HEK293T (cell line): ENCODE measurements around the gene SFRP5.

Experiments
- BHLHE40 ChIP-seq: fragments of 450-650 bp; IDR thresholded peaks from 2 replicates; pipeline ENCODE4 v1.6.1; 2016; ENCODE audit warnings: mild to moderate bottlenecking, moderate library complexity, borderline replicate concordance
- CTBP1 ChIP-seq: fragments of 450-650 bp; IDR thresholded peaks from 2 replicates; pipeline ENCODE4 v1.6.1; 2016; ENCODE audit warnings: borderline replicate concordance
- ELF4 ChIP-seq: fragments of 450-650 bp; IDR thresholded peaks from 2 replicates; pipeline ENCODE4 v1.6.1; 2017; ENCODE audit warnings: antibody characterized with exemption
- FOXA1 ChIP-seq: fragments of 450-650 bp; IDR thresholded peaks from 2 replicates; pipeline ENCODE4 v1.6.1; 2016; ENCODE audit warnings: mild to moderate bottlenecking
- FOXK2 ChIP-seq: fragments of 450-650 bp; IDR thresholded peaks from 2 replicates; pipeline ENCODE4 v1.6.1; 2016; ENCODE audit warnings: mild to moderate bottlenecking
- HDGF ChIP-seq: fragments of 450-650 bp; IDR thresholded peaks from 2 replicates; pipeline ENCODE4 v1.6.1; 2017; ENCODE audit warnings: antibody characterized with exemption, borderline replicate concordance
- L3MBTL2 ChIP-seq: fragments of 450-650 bp; conservative IDR thresholded peaks from 2 replicates; pipeline ENCODE4 v1.6.1; 2016; ENCODE audit warnings: mild to moderate bottlenecking
- NFRKB ChIP-seq: fragments of 450-650 bp; IDR thresholded peaks from 2 replicates; pipeline ENCODE4 v1.6.1; 2016; ENCODE audit warnings: mild to moderate bottlenecking, moderate library complexity
- PKNOX1 ChIP-seq: fragments of 450-650 bp; IDR thresholded peaks from 2 replicates; pipeline ENCODE4 v1.6.1; 2016
- SP1 ChIP-seq: fragments of 450-650 bp; IDR thresholded peaks from 2 replicates; pipeline ENCODE4 v1.6.1; 2017
- SUZ12 ChIP-seq: fragments of 450-650 bp; IDR thresholded peaks from 2 replicates; pipeline ENCODE4 v1.6.1; 2016; ENCODE audit warnings: mild to moderate bottlenecking
- TARDBP ChIP-seq: fragments of 450-650 bp; IDR thresholded peaks from 2 replicates; pipeline ENCODE4 v1.6.1; 2016

- TF ChIP-seq SP1 (no peak), FOXK2 (no peak), NFRKB (no peak), PKNOX1 (no peak), L3MBTL2 (no peak; the same call in 1 of the 2 replicates), SUZ12 (no peak), HDGF (no peak), TARDBP (no peak), FOXA1 (no peak), ELF4 (no peak), BHLHE40 (no peak), CTBP1 (no peak)
Observed at GRCh38 chr10:97771055-97771891, 526 bp downstream of the SFRP5 start.
